ENCODE data around the gene TMEM8B. TPM values are rescaled to one million over a fixed set of nuclear protein-coding genes. Genes with fewer than 3 reads are reported as not detected.

Gene TMEM8B
- total RNA-seq, 1 experiment from 2014 or later = 9.3 TPM

DNA sequence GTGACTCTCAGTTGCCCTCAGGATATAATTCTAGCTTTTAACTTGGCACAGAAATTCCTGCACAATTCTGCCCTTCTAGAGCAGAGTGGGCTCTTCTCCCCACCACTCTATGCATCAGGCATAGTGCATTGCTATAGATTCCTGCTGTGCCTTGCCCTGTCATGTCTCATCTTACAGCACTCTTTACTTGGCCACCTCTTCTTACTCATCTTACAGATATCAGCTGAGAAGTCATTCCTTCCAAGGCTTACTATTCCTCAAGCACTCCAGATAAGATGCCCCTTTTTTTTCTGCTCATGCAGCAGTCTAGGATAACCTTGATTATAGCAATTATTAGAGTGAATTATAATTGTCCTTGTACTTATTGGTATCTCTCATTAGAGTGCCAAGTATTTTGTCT lies 6.1 kb upstream of the TMEM8B start:
- no peaks in the 10 kb centered on the region for H3K27me3 ChIP-seq (ENCODE audit: insufficient read depth, low read length)
- no peak for TF ChIP-seq CTCF (conservative IDR thresholded peaks at IDR 0.05)
- no peak overlapping the region for H3K14ac ChIP-seq (ENCODE audit: insufficient read depth, low read length)
- H3K56ac ChIP-seq (ENCODE audit: insufficient read length, low read depth, low read length) = no peak overlapping the region
- H2BK12ac ChIP-seq (ENCODE audit: insufficient read length, low read depth, low read length) = no peak overlapping the region
- no peaks in the 10 kb centered on the region for H3K36me3 Mint-ChIP-seq (ENCODE audit: insufficient read depth in 1 of 3, low read depth in 3 of 3)
- H3K4me2 ChIP-seq (ENCODE audit: insufficient read depth, insufficient read length, low read length) = no peak overlapping the region
- no peak overlapping the region for H3K4ac ChIP-seq (ENCODE audit: low read depth, low read length)
- H3K9me3 Mint-ChIP-seq = no peaks in the 10 kb centered on the region; a peak in 1 of 5 replicates
- DNase-seq = no peak
- H2AK5ac ChIP-seq (ENCODE audit: insufficient read length, low read length) = no peak overlapping the region
- H4K8ac ChIP-seq (replicated peaks; ENCODE audit: insufficient read length, low read depth, low read length) = no peak overlapping the region
- no peak overlapping the region for H2BK20ac ChIP-seq (ENCODE audit: low read depth, low read length, poor library complexity, severe bottlenecking)
- H2BK120ac ChIP-seq (ENCODE audit: low read depth, low read length, poor library complexity, severe bottlenecking) = no peak overlapping the region
- H4K91ac ChIP-seq (ENCODE audit: insufficient read length, low read depth, low read length) = no peak overlapping the region
- no peak overlapping the region for H3K27ac ChIP-seq (ENCODE audit: insufficient read length, low read depth, low read length)
- no peak overlapping the region for H3K9ac ChIP-seq (ENCODE audit: extremely low read depth, insufficient read length, low read length)
- no peak overlapping the region; a peak in 1 of 5 replicates for H3K4me3 Mint-ChIP-seq
- H3K4me1 Mint-ChIP-seq = peaks cover 22 to 31% of the 10 kb centered on the region in 2 experiments
- H3K23ac ChIP-seq (ENCODE audit: insufficient read length, low read depth, low read length) = no peak overlapping the region
- H3K27me3 Mint-ChIP-seq (ENCODE audit: low read depth) = peaks cover under 1% of the 10 kb centered on the region
- peaks cover 3% of the 10 kb centered on the region; the same call in 1 of the 2 replicates for H3K4me1 ChIP-seq (ENCODE audit: insufficient read depth, low read length)
- no peak overlapping the region for H4K5ac ChIP-seq (ENCODE audit: insufficient read length, low read depth, low read length)
- no peak overlapping the region for H2BK15ac ChIP-seq (ENCODE audit: low read depth, low read length)
- no peaks in the 10 kb centered on the region for H3K23me2 ChIP-seq (ENCODE audit: insufficient read length, low read depth, low read length, poor library complexity, severe bottlenecking)
- no peak overlapping the region for H2BK5ac ChIP-seq (ENCODE audit: insufficient read length, low read length)
- H3K9me3 ChIP-seq (ENCODE audit: control insufficient read depth, low read depth, low read length) = no peaks in the 10 kb centered on the region
- no peak overlapping the region for H3K27ac Mint-ChIP-seq
- H3T11ph ChIP-seq (ENCODE audit: low read length) = no peak overlapping the region
- H4K20me1 ChIP-seq (ENCODE audit: control insufficient read depth, insufficient read depth, insufficient read length) = no peaks in the 10 kb centered on the region
- no peaks in the 10 kb centered on the region for H3K79me1 ChIP-seq (ENCODE audit: insufficient read depth, low read depth, low read length, poor library complexity, severe bottlenecking)
- H2AFZ ChIP-seq (ENCODE audit: low read length) = no peak overlapping the region
- H3K18ac ChIP-seq (ENCODE audit: insufficient read length, low read depth, low read length) = no peak overlapping the region
- H3K79me2 ChIP-seq (ENCODE audit: insufficient read depth, low read length) = no peaks in the 10 kb centered on the region
